ENCODE measurements around the gene ENAM. TPM values are rescaled to one million over a fixed set of nuclear protein-coding genes. Genes with fewer than 3 reads are reported as not detected.
A peak's percentile ranks its signal among the peaks of the same experiment; 100 is the strongest.

Gene ENAM
- total RNA-seq, 4 donors from 2014 or later: 0.24 to 0.83 TPM; not detected in 2

DNA sequence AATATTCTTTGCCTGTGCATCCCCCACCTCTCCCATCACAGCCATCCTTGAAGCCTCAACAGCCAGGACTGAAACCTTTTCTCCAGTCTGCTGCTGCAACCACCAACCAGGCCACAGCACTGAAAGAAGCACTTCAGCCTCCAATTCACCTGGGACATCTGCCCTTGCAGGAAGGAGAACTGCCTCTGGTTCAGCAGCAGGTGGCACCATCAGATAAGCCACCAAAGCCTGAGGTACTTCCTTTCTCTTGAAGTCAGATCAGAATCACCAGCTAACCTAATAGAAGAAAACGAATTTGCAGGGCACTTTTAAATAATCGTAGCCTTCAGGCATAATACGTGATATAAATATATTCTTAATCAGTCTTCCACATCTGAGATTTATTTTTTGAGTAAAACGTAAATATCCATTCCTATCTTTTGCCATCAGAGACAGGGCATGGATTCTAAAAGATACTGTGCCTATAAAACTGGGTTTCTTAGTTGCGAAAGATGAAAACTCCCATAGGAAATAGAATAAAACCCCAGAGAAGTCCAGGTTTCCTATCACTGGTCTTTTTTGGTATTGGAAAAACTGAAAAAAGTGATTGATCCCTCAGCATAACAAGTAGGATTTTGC, 27.0 kb upstream of the ENAM start:
- no peaks in the 10 kb centered on the region for H3K4me1 ChIP-seq
- TF ChIP-seq, protein P1, sequence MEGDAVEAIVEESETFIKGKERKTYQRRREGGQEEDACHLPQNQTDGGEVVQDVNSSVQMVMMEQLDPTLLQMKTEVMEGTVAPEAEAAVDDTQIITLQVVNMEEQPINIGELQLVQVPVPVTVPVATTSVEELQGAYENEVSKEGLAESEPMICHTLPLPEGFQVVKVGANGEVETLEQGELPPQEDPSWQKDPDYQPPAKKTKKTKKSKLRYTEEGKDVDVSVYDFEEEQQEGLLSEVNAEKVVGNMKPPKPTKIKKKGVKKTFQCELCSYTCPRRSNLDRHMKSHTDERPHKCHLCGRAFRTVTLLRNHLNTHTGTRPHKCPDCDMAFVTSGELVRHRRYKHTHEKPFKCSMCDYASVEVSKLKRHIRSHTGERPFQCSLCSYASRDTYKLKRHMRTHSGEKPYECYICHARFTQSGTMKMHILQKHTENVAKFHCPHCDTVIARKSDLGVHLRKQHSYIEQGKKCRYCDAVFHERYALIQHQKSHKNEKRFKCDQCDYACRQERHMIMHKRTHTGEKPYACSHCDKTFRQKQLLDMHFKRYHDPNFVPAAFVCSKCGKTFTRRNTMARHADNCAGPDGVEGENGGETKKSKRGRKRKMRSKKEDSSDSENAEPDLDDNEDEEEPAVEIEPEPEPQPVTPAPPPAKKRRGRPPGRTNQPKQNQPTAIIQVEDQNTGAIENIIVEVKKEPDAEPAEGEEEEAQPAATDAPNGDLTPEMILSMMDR (IDR thresholded peaks at IDR 0.05): peak; percentile 43 to 61 (median 52)
- no peak for TF ChIP-seq POLR2A (IDR thresholded peaks at IDR 0.05)
- no peaks in the 10 kb centered on the region for H3K27me3 ChIP-seq
- H3K36me3 ChIP-seq: no peaks in the 10 kb centered on the region
- intact Hi-C loops (cut with DNase I; ENCODE audit: low total_unique reads): no loop called here
- no peaks in the 10 kb centered on the region for H3K9me3 ChIP-seq
- no peak overlapping the region for H3K27ac ChIP-seq
- H3K4me3 ChIP-seq: no peak overlapping the region
- DNase-seq: peak; percentile 20 to 35

DNA sequence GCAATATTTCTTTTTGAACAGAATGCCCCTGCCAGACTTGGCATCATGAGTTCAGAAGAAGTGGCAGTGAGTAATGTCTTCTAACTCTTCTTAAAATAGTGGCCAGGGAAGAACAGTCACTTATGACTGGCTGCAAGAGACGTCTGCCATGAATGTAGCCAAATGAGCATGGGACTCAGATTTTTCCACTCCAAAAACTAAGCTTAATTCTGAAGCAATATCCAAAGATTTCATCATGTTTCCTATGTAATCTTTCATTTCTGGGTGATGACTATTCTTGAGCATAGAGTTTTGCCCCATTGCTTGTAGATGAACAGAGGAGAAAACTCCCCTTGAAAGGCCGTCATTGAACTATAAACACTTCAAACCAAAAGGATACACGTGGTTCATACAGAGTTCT, 24.7 kb upstream of the ENAM start:
- H3K4me3 ChIP-seq: no peak overlapping the region
- H3K27me3 ChIP-seq: no peaks in the 10 kb centered on the region
- no peaks in the 10 kb centered on the region for H3K36me3 ChIP-seq
- intact Hi-C loops (cut with DNase I; ENCODE audit: low total_unique reads): no loop called here
- DNase-seq: no peak
- H3K9me3 ChIP-seq: no peaks in the 10 kb centered on the region
- TF ChIP-seq, protein P1 (IDR thresholded peaks at IDR 0.05): no peak
- no peak for TF ChIP-seq POLR2A (IDR thresholded peaks at IDR 0.05)
- no peaks in the 10 kb centered on the region for H3K4me1 ChIP-seq
- H3K27ac ChIP-seq: no peak overlapping the region

DNA sequence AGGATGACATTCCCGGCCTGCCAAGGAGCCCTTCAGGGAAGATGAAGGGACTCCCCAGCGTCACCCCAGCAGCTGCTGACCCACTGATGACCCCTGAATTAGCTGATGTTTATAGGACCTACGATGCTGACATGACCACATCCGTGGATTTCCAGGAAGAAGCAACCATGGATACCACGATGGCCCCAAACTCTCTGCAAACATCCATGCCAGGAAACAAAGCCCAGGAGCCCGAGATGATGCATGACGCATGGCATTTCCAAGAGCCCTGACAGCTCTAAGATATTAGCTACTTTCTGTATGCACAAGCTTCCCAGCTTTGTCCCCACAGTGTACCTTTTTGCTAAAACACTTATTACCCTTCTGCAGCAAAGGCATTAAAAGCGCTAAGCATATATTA, 22.1 kb upstream of the ENAM start:
- no peak for DNase-seq
- Histone ChIP-seq H3K27me3 (no peaks in the 10 kb centered on the region), H3K4me3 (no peak overlapping the region), H3K27ac (no peak overlapping the region), H3K9me3 (no peaks in the 10 kb centered on the region), H3K4me1 (no peaks in the 10 kb centered on the region), H3K36me3 (no peaks in the 10 kb centered on the region)
- TF ChIP-seq POLR2A (IDR thresholded peaks at IDR 0.05): no peak
- TF ChIP-seq, protein P1 (IDR thresholded peaks at IDR 0.05): no peak
- intact Hi-C loops (cut with DNase I; ENCODE audit: low total_unique reads): no loop called here

DNA sequence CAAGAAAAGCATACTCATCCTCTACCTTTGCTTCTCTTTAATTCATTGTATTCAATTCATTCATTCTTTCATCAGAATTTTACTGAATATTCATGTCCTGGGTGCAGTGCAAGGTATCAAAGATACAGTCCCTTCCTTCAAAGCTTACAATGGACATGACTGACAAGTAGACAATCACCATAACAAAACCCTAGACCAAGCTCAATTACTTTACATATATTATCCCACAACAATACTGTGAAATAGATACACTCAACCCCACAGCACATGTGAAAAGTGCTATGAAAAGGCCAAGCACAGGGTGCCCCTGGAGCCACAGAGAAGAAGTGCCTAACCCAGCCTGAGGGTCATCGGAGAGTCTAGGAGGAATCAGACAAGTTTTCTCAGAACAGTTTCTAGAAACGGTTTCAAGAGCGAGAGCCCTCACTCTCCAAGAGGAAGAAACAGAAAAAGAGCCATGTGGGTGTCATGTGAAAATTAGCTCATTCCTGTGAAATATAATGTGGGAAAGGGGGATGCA, 21.1 kb upstream of the ENAM start:
- H3K4me1 ChIP-seq: no peaks in the 10 kb centered on the region
- no peaks in the 10 kb centered on the region for H3K9me3 ChIP-seq
- H3K36me3 ChIP-seq: no peaks in the 10 kb centered on the region
- H3K4me3 ChIP-seq: no peak overlapping the region
- no peak overlapping the region for H3K27ac ChIP-seq
- intact Hi-C loops (cut with DNase I; ENCODE audit: low total_unique reads): no loop called here
- H3K27me3 ChIP-seq: no peaks in the 10 kb centered on the region
- TF ChIP-seq POLR2A (IDR thresholded peaks at IDR 0.05): no peak
- TF ChIP-seq, protein P1 (IDR thresholded peaks at IDR 0.05): no peak
- DNase-seq: no peak

DNA sequence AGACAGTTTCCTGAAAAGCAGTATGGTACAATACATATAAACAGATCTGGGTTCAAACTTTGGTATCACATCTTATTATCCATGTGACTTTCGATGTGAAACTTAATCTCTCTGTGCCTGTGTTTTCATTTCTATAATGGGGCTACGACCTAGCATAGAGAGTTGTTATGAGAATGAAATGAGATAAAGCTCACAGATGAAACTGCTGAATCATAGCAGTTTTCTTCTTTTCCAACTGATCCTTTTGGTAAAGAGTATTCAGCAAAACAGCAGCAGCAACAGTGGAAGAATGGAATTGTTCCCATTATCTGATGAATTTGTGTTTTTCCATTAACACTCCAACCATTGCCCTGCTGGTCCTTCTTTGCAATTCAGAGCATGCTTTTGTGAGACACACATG, 20.2 kb upstream of the ENAM start:
- H3K4me3 ChIP-seq: no peak overlapping the region
- TF ChIP-seq, protein P1 (IDR thresholded peaks at IDR 0.05): no peak
- TF ChIP-seq POLR2A (IDR thresholded peaks at IDR 0.05): no peak
- no peak for DNase-seq
- H3K27me3 ChIP-seq: no peaks in the 10 kb centered on the region
- no peaks in the 10 kb centered on the region for H3K36me3 ChIP-seq
- no peak overlapping the region for H3K27ac ChIP-seq
- intact Hi-C loops (cut with DNase I; ENCODE audit: low total_unique reads): no loop called here
- H3K4me1 ChIP-seq: no peaks in the 10 kb centered on the region
- no peaks in the 10 kb centered on the region for H3K9me3 ChIP-seq
